22Rv1 (cell line): ENCODE data around the gene SLMAP.

ENCODE experiments used
- CTCF ChIP-seq: fragments of 450-650 bp; IDR thresholded peaks from 2 replicates; pipeline ENCODE4 v1.5.1; 2017; ENCODE audit warnings: mild to moderate bottlenecking
- ZFX ChIP-seq: fragments of 450-650 bp; IDR thresholded peaks from 2 replicates; pipeline ENCODE4 v1.6.1; 2017; ENCODE audit warnings: antibody characterized with exemption, borderline replicate concordance

GRCh38 chr3:57855943-57856342, 99.8 kb downstream of the SLMAP start:
- TF ChIP-seq CTCF (no peak), ZFX (no peak)
